Heart right ventricle (tissue), 16 donors: ENCODE data around the gene TBC1D17. TPM values are rescaled to one million over a fixed set of nuclear protein-coding genes. Genes with fewer than 3 reads are reported as not detected.

Experiments used
- ATAC-seq, 8 donors: fragments of 200-7000 bp; cut with Tn5 transposase; one replicate each; pipeline ENCODE4 v1.9.1; 2020; ENCODE audit warnings: mild to moderate bottlenecking in 8 of 8, moderate library complexity in 8 of 8, moderate number of reproducible peaks in 1 of 8
- DNase-seq, 2 donors: peaks; one replicate each; pipeline ENCODE4 v3.0.0-alpha.2; 2020
- H3K27ac ChIP-seq, 10 donors: fragments of 200-600 bp; sonication (generic) in 2 of 10; one replicate each; pipeline versions ENCODE4 v1.5.0 to v1.8.0; 2020 to 2022; ENCODE audit warnings: mild to moderate bottlenecking in 3 of 10
- H3K27me3 ChIP-seq, 7 donors: fragments of 200-600 bp; one replicate each; pipeline ENCODE4 v1.8.0; 2021 to 2022; ENCODE audit warnings: mild to moderate bottlenecking in 2 of 7
- H3K36me3 ChIP-seq, 9 donors: fragments of 200-600 bp; sonication (generic) in 1 of 9; one replicate each; pipeline versions ENCODE4 v1.5.0 to v1.8.0; 2020 to 2022; ENCODE audit warnings: mild to moderate bottlenecking in 2 of 9
- H3K4me1 ChIP-seq, 9 donors: fragments of 200-600 bp; sonication (generic) in 1 of 9; one replicate each; pipeline versions ENCODE4 v1.5.0 to v1.8.0; 2020 to 2022; ENCODE audit warnings: mild to moderate bottlenecking in 4 of 9
- H3K4me3 ChIP-seq, 10 donors: fragments of 200-600 bp; sonication (generic) in 2 of 10; one replicate each; pipeline versions ENCODE4 v1.5.0 to v1.8.0; 2020 to 2022; ENCODE audit warnings: mild to moderate bottlenecking in 7 of 10, moderate library complexity in 2 of 10
- H3K9me3 ChIP-seq, 11 donors: fragments of 200-600 bp in 10 of 11; sonication (generic) in 2 of 11; one replicate each; pipeline versions ENCODE4 v1.5.0 to v1.8.0; 2013 to 2022; ENCODE audit warnings: mild to moderate bottlenecking in 2 of 11, control low read depth in 1 of 11, moderate library complexity in 1 of 11
- CTCF ChIP-seq, 9 donors: fragments of 200-600 bp; sonication (generic) in 2 of 9; IDR thresholded peaks; one replicate each; pipeline versions ENCODE4 v1.5.0 to v1.8.0; 2021 to 2022; ENCODE audit warnings: antibody characterized with exemption in 9 of 9, mild to moderate bottlenecking in 5 of 9, moderate library complexity in 1 of 9
- WGBS, 2 donors: extraction: QIAGEN DNeasy Blood & Tissue Kit; methylation state at CpG; one replicate each; pipeline ENCODE4 v1.1.7; 2013; ENCODE audit warnings: inconsistent platforms in 1 of 2; 5-methylcytosine and 5-hydroxymethylcytosine counted together
- intact Hi-C, 10 donors: fragments of 100-400 bp; cut with DNase I; formaldehyde crosslinking; loops; one replicate each; pipeline versions ENCODE4 v1.11.1 to v1.14.2; 2022
- polyA plus RNA-seq, 2 donors: library from polyadenylated mRNA; stranded (reverse); fragments of 200-250 nt; gene quantifications; one replicate each; pipeline ENCODE4 v1.2.3, GENCODE V29; 2013
- total RNA-seq, 10 donors: library from RNA; stranded (reverse); fragmentation: NEBNext Ultra II Directional in 3 of 10; extraction: Animal tissue kit (Norgen Biotek cat#: 25700) in 3 of 10; gene quantifications; one replicate each; pipeline versions ENCODE4 v1.2.1 to v1.2.4, GENCODE V29; 2021 to 2023
- donor health status: Arrhythmogenic right ventricular cardiomyopathy.
- donor health status: ischemic (EF 13 %, LVEDD 7.1; RV severe dilation, severe dysfunction).
- donor health status: healthy with polysubstance abuse.
- donor health status: DM: no; HTN: yes; CAD: no.
- donor health status: DM: no; HTN: no; CAD: no.
- donor health status: ischemic (EF 25% LVEDD 6.9; RV normal size, moderate dysfunction).
- donor health status: ischemic (EF 25% LVEDD 5.7; RV mildly dilated, moderate dysfunction).
- donor health status: healthy.
- donor health status: DM: yes; HTN: yes; CAD: no.
- donor health status: Ischemic cardiomyopathy.
- donor health status: ischemic (EF 35%, LVEDD 5.7; RV mildly dilated, moderate dysfunction).
- donor health status: nonischemic (EF 11% LVEDD 7.7; RV severe dilation, severe dysfunction).
- donor health status: DM: yes; HTN: yes; CAD: no.
- donor health status: PGD.
- donor health status: ischemic (EF 29% LVEDD 5.4; RV normal size, mild dysfunction).
- donor health status: nonischemic (EF 23%, LVEDD 6.1; RV moderate dilation, normal function).

The TBC1D17 gene
- total and polyA plus RNA-seq, 12 donors: 30.4 to 57.9 (median 49.8) TPM

- DNase-seq (no peak), ATAC-seq (peak in 1 of 8 donors; percentile 6)
- Histone ChIP-seq H3K4me1 (peaks cover 9 to 34% (median 22%) of the 10 kb centered on the region in 9 donors), H3K9me3 (no peaks in the 10 kb centered on the region), H3K27me3 (no peaks in the 10 kb centered on the region), H3K4me3 (no peak overlapping the region), H3K36me3 (peaks cover 0 to 75% (median 36%) of the 10 kb centered on the region in 9 donors), H3K27ac (no peak overlapping the region)
- 93% methylated on average over 17 to 18 of the region's 18 CpGs for WGBS, 2 donors
- intact Hi-C loops: no loop called here
- no peak for TF ChIP-seq CTCF (IDR thresholded peaks at IDR 0.05)
Observed at GRCh38 chr19:49856574-49857021, 20.9 kb upstream of the TBC1D17 start.

- Histone ChIP-seq H3K4me1 (peaks cover 7 to 28% (median 16%) of the 10 kb centered on the region in 9 donors), H3K4me3 (no peak overlapping the region), H3K36me3 (peaks cover 0 to 82% (median 39%) of the 10 kb centered on the region in 9 donors), H3K27ac (no peak overlapping the region), H3K27me3 (no peaks in the 10 kb centered on the region), H3K9me3 (no peaks in the 10 kb centered on the region)
- 91 to 92% methylated on average over 26 of the region's 26 CpGs for WGBS, 2 donors
- intact Hi-C loops: no loop called here
- no peak for TF ChIP-seq CTCF (IDR thresholded peaks at IDR 0.05)
- ATAC-seq (no peak), DNase-seq (no peak)
Observed at GRCh38 chr19:49857061-49857837, 20.3 kb upstream of the TBC1D17 start.

GRCh38 chr19:49857838-49858087 is 19.7 kb upstream of the TBC1D17 start:
- no peak for TF ChIP-seq CTCF (IDR thresholded peaks at IDR 0.05)
- WGBS, 2 donors: 81 to 83% methylated on average over 5 of the region's 5 CpGs
- intact Hi-C loops: no loop called here
- no peaks in the 10 kb centered on the region for H3K27me3 ChIP-seq
- no peak for DNase-seq
- H3K36me3 ChIP-seq: peaks cover 0 to 86% (median 39%) of the 10 kb centered on the region in 9 donors
- no peak overlapping the region for H3K4me3 ChIP-seq
- peaks cover 1 to 23% (median 11%) of the 10 kb centered on the region in 9 donors for H3K4me1 ChIP-seq
- ATAC-seq: no peak
- no peaks in the 10 kb centered on the region for H3K9me3 ChIP-seq
- H3K27ac ChIP-seq: no peak overlapping the region

GRCh38 chr19:49858088-49858985 is 19.2 kb upstream of the TBC1D17 start:
- TF ChIP-seq CTCF (IDR thresholded peaks at IDR 0.05): no peak
- no peak for DNase-seq
- intact Hi-C loops: no loop called here
- Histone ChIP-seq H3K27me3 (no peaks in the 10 kb centered on the region), H3K36me3 (peaks cover 0 to 91% (median 39%) of the 10 kb centered on the region in 9 donors), H3K27ac (no peak overlapping the region), H3K9me3 (no peaks in the 10 kb centered on the region), H3K4me1 (peaks cover 0 to 17% (median 6%) of the 10 kb centered on the region in 9 donors), H3K4me3 (no peak overlapping the region)
- peak in 2 of 8 donors; percentile 2 to 17 for ATAC-seq
- WGBS, 2 donors: 85% methylated on average over 35 to 37 of the region's 37 CpGs
